Spleen (tissue), 11 donors: Measurements from ENCODE around the gene AASDH. TPM values are rescaled to one million over a fixed set of nuclear protein-coding genes. Genes with fewer than 3 reads are reported as not detected.

Source experiments
- DNase-seq: peaks from one replicate; pipeline ENCODE4 v3.0.0-alpha.2; 2020
- H3K27ac ChIP-seq, 8 donors: fragments of 200-600 bp; sonication (generic) in 7 of 8; 1 replicate in 4 of 8; 2 replicates in 4 of 8; pipeline versions ENCODE4 v1.5.0 to v1.8.0; 2016 to 2021; ENCODE audit warnings: inconsistent platforms in 4 of 8, mild to moderate bottlenecking in 4 of 8, moderate library complexity in 1 of 8
- H3K27me3 ChIP-seq, 7 donors: fragments of 200-600 bp; sonication (generic) in 6 of 7; replicated peaks in 1 of 7; 1 replicate in 4 of 7; 2 replicates in 3 of 7; pipeline versions ENCODE4 v1.5.0 to v1.8.0; 2016 to 2021; ENCODE audit warnings: inconsistent platforms in 3 of 7, mild to moderate bottlenecking in 1 of 7
- H3K36me3 ChIP-seq, 6 donors: fragments of 200-600 bp; sonication (generic) in 5 of 6; 1 replicate in 4 of 6; 2 replicates in 2 of 6; pipeline versions ENCODE4 v1.5.0 to v1.8.0; 2016 to 2021; ENCODE audit warnings: inconsistent platforms in 2 of 6
- H3K4me1 ChIP-seq, 6 donors: fragments of 200-600 bp; sonication (generic) in 5 of 6; 1 replicate in 3 of 6; 2 replicates in 3 of 6; pipeline versions ENCODE4 v1.5.0 to v1.8.0; 2016 to 2021; ENCODE audit warnings: inconsistent platforms in 3 of 6
- H3K4me3 ChIP-seq, 8 donors: fragments of 200-600 bp; sonication (generic) in 7 of 8; 1 replicate in 4 of 8; 2 replicates in 4 of 8; pipeline versions ENCODE4 v1.5.0 to v1.8.0; 2016 to 2021; ENCODE audit warnings: inconsistent platforms in 4 of 8, mild to moderate bottlenecking in 4 of 8, moderate library complexity in 2 of 8
- H3K9me3 ChIP-seq, 8 donors: fragments of 200-600 bp; sonication (generic) in 7 of 8; 1 replicate in 4 of 8; 2 replicates in 4 of 8; pipeline versions ENCODE4 v1.5.0 to v1.8.0; 2016 to 2021; ENCODE audit warnings: inconsistent platforms in 4 of 8
- POLR2A ChIP-seq, 3 donors: fragments of 450-650 bp; IDR thresholded peaks; one replicate each; pipeline ENCODE4 v1.5.1; 2017; ENCODE audit warnings: antibody characterized with exemption in 3 of 3, mild to moderate bottlenecking in 1 of 3
- POLR2AphosphoS5 ChIP-seq, 3 donors: sonication (generic); formaldehyde crosslinking; IDR thresholded peaks; one replicate each; pipeline ENCODE4 v1.5.1; 2017; ENCODE audit warnings: antibody characterized with exemption in 3 of 3
- WGBS, 5 donors: extraction: QIAGEN DNeasy Blood & Tissue Kit in 3 of 5; methylation state at CpG; one replicate each; pipeline versions ENCODE4 v1.1.5 to v1.1.7; 2013 to 2018; 5-methylcytosine and 5-hydroxymethylcytosine counted together
- intact Hi-C: fragments of 100-400 bp; cut with DNase I; formaldehyde crosslinking; loops from one replicate; pipeline ENCODE4 v1.15.0; 2023; ENCODE audit warnings: low total_unique reads
- polyA plus RNA-seq, 3 donors: library from polyadenylated mRNA; stranded (reverse); fragments of 200-250 nt; gene quantifications; one replicate each; pipeline ENCODE4 v1.2.1, GENCODE V29; 2013
- total RNA-seq, 7 donors: library from RNA; depleted of rRNA in 3 of 7; stranded (reverse); fragments of >200 nt in 3 of 7; fragmentation: NEBNext Ultra II Directional in 4 of 7; extraction: Animal tissue kit (Norgen Biotek cat#: 25700) in 4 of 7; gene quantifications; one replicate each; pipeline versions ENCODE4 v1.1.0 to v1.2.1, GENCODE V29; 2016 to 2021
- TF ChIP-seq, protein P1 (sequence below), 11 experiments: fragments of 200-600 bp in 7 of 11; fragments of 450-650 bp in 4 of 11; sonication (generic) in 4 of 11; IDR thresholded peaks in 8 of 11; conservative IDR thresholded peaks in 3 of 11; 1 replicate in 7 of 11; 2 replicates in 4 of 11; pipeline versions ENCODE4 v1.4.0 to v1.8.0; 2016 to 2021; ENCODE audit warnings: antibody characterized with exemption in 11 of 11, inconsistent platforms in 4 of 11, mild to moderate bottlenecking in 1 of 11
- donor health status: healthy with polysubstance abuse.
- donor health status: DM: no; HTN: no; CAD: no; lungs with moderate emphysema.
- donor health status: DM: no; HTN: no; CAD: no.
- donor health status: Bipolar disorder and iron deficiency.
- donor health status: healthy.
- donor health status: DM: no; HTN: no; CAD: no.
- donor health status: DM: yes; HTN: yes; CAD: no.

Gene AASDH
- total and polyA plus RNA-seq, 10 donors: 2.8 to 15.6 (median 10.5) TPM

DNA sequence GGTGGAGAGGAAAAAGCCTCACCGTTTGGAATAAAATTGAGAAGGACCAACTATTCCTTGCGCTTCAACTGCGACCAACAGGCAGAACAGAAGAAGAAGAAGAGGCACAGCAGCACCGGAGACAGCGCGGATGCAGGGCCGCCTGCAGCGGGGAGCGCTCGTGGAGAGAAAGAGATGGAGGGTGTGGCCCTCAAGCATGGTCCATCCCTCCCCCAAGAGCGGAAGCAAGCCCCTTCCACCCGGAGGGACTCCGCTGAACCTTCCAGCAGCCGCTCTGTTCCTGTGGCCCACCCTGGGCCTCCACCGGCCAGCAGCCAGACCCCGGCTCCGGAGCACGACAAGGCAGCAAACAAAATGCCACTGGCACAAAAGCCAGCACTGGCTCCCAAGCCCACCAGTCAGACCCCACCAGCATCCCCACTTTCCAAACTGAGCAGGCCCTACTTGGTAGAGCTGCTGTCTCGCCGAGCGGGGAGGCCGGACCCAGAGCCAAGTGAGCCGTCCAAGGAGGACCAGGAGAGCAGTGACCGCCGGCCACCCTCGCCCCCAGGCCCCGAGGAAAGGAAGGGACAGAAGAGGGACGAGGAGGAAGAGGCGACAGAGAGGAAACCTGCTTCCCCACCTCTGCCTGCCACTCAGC lies 71.2 kb downstream of the AASDH start:
- intact Hi-C loops: no loop called here
- 88 to 95% (median 95%) methylated on average over 29 of the region's 29 CpGs for WGBS, 5 donors
- peaks cover 0 to 6% (median 0%) of the 10 kb centered on the region in 8 donors for H3K9me3 ChIP-seq
- no peaks in the 10 kb centered on the region for H3K4me1 ChIP-seq
- no peaks in the 10 kb centered on the region for H3K27me3 ChIP-seq
- H3K4me3 ChIP-seq: no peak overlapping the region
- H3K36me3 ChIP-seq: no peaks in the 10 kb centered on the region
- no peak for DNase-seq
- no peak overlapping the region for H3K27ac ChIP-seq
- TF ChIP-seq POLR2AphosphoS5 (IDR thresholded peaks at IDR 0.05): no peak
- no peak for TF ChIP-seq POLR2A (IDR thresholded peaks at IDR 0.05)
- TF ChIP-seq, protein P1, sequence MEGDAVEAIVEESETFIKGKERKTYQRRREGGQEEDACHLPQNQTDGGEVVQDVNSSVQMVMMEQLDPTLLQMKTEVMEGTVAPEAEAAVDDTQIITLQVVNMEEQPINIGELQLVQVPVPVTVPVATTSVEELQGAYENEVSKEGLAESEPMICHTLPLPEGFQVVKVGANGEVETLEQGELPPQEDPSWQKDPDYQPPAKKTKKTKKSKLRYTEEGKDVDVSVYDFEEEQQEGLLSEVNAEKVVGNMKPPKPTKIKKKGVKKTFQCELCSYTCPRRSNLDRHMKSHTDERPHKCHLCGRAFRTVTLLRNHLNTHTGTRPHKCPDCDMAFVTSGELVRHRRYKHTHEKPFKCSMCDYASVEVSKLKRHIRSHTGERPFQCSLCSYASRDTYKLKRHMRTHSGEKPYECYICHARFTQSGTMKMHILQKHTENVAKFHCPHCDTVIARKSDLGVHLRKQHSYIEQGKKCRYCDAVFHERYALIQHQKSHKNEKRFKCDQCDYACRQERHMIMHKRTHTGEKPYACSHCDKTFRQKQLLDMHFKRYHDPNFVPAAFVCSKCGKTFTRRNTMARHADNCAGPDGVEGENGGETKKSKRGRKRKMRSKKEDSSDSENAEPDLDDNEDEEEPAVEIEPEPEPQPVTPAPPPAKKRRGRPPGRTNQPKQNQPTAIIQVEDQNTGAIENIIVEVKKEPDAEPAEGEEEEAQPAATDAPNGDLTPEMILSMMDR (IDR thresholded peaks at IDR 0.05 in 8 of 11, conservative IDR thresholded peaks at IDR 0.05 in 3 of 11): no peak

DNA sequence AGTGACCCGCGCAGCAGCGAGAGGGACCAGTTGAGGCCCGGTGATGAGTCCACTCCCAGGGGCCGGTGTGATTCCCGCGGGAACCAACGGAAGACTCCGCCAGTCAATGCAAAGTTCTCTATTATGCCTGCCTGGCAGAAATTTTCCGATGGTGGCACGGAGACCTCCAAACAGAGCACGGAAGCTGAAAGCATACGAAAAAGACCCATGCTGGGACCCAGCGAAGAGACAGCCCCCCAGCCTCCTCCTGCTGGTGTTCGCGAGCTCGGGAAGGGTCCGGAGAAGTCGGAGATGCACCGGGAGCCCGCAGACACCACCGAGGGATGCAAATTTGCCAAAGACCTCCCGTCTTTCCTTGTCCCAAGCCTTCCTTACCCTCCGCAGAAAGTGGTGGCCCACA lies 71.7 kb downstream of the AASDH start:
- H3K27me3 ChIP-seq: no peaks in the 10 kb centered on the region
- TF ChIP-seq POLR2AphosphoS5 (IDR thresholded peaks at IDR 0.05): no peak
- TF ChIP-seq, protein P1 (IDR thresholded peaks at IDR 0.05 in 8 of 11, conservative IDR thresholded peaks at IDR 0.05 in 3 of 11): no peak
- TF ChIP-seq POLR2A (IDR thresholded peaks at IDR 0.05): no peak
- intact Hi-C loops: no loop called here
- no peaks in the 10 kb centered on the region for H3K36me3 ChIP-seq
- DNase-seq: no peak
- no peak overlapping the region for H3K4me3 ChIP-seq
- WGBS, 5 donors: 91 to 97% (median 96%) methylated on average over 21 to 24 of the region's 24 CpGs
- no peak overlapping the region for H3K27ac ChIP-seq
- peaks cover 0 to 6% (median 0%) of the 10 kb centered on the region in 8 donors for H3K9me3 ChIP-seq
- H3K4me1 ChIP-seq: no peaks in the 10 kb centered on the region

DNA sequence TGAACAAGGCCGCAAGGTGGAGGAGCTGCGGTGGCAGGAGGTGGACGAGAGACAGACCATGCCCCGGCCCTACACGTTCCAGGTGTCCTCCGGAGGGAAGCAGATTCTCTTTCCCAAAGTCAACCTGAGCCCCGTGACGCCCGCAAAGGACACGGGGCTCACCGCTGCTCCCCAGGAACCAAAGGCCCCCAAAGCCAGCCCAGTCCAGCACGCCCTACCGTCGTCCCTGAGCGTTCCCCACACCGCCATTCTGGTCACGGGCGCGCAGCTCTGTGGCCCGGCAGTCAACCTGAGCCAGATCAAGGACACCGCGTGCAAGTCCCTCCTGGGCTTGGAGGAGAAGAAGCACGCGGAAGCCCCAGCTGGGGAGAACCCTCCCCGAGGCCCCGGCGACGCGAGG lies 72.2 kb downstream of the AASDH start:
- no peaks in the 10 kb centered on the region for H3K27me3 ChIP-seq
- no peak overlapping the region for H3K27ac ChIP-seq
- no peaks in the 10 kb centered on the region for H3K36me3 ChIP-seq
- TF ChIP-seq, protein P1 (IDR thresholded peaks at IDR 0.05 in 8 of 11, conservative IDR thresholded peaks at IDR 0.05 in 3 of 11): no peak
- TF ChIP-seq POLR2A (IDR thresholded peaks at IDR 0.05) (no peak), POLR2AphosphoS5 (IDR thresholded peaks at IDR 0.05) (no peak)
- 93 to 96% (median 96%) methylated on average over 22 to 29 of the region's 29 CpGs for WGBS, 5 donors
- no peak overlapping the region for H3K4me3 ChIP-seq
- peaks cover 0 to 6% (median 0%) of the 10 kb centered on the region in 8 donors for H3K9me3 ChIP-seq
- intact Hi-C loops: no loop called here
- DNase-seq: no peak
- no peaks in the 10 kb centered on the region for H3K4me1 ChIP-seq

DNA sequence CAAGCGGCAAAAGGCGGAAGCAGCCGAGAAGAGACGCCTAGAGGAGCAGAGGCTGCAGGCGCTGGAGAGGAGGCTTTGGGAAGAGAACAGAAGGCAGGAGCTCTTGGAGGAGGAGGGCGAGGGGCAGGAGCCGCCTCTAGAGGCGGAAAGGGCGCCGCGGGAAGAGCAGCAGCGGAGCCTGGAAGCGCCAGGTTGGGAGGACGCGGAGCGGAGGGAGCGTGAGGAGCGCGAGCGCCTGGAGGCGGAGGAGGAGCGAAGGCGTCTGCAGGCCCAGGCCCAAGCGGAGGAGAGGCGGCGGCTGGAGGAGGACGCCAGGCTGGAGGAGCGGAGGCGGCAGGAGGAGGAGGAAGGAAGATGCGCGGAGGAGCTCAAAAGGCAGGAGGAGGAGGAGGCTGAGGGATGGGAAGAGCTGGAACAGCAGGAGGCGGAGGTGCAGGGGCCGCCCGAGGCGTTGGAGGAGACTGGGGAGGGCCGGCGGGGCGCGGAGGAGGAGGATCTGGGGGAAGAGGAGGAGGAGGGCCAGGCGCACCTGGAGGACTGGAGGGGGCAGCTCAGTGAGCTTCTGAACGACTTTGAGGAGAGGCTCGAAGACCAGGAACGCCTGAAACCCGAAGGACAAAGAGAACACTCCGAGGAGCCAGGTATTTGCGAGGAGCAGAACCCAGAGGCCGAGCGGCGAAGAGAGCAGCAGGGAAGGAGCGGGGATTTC lies 72.9 kb downstream of the AASDH start:
- WGBS, 5 donors: 93 to 97% (median 96%) methylated on average over 49 to 50 of the region's 50 CpGs

More for the DNA sequence above, 72.9 kb downstream of the AASDH start:
- H3K36me3 ChIP-seq: no peaks in the 10 kb centered on the region
- no peaks in the 10 kb centered on the region for H3K4me1 ChIP-seq
- H3K27me3 ChIP-seq: no peaks in the 10 kb centered on the region
- TF ChIP-seq POLR2AphosphoS5 (IDR thresholded peaks at IDR 0.05) (no peak), POLR2A (IDR thresholded peaks at IDR 0.05) (no peak)
- TF ChIP-seq, protein P1 (IDR thresholded peaks at IDR 0.05 in 8 of 11, conservative IDR thresholded peaks at IDR 0.05 in 3 of 11): no peak
- no peak overlapping the region for H3K4me3 ChIP-seq
- no peak for DNase-seq
- intact Hi-C loops: no loop called here
- H3K27ac ChIP-seq: no peak overlapping the region
- H3K9me3 ChIP-seq: peaks cover 0 to 6% (median 0%) of the 10 kb centered on the region in 8 donors
